ENCODE results near the gene ARID1A. TPM values are rescaled to one million over a fixed set of nuclear protein-coding genes. Genes with fewer than 3 reads are reported as not detected.

ARID1A gene
- total and polyA plus RNA-seq, 9 of the 15 experiments (the other 6 are each of a cell fraction or from before 2014, with no cell fraction given), result 8.3 to 88.3 (median 22.5) TPM

DNA sequence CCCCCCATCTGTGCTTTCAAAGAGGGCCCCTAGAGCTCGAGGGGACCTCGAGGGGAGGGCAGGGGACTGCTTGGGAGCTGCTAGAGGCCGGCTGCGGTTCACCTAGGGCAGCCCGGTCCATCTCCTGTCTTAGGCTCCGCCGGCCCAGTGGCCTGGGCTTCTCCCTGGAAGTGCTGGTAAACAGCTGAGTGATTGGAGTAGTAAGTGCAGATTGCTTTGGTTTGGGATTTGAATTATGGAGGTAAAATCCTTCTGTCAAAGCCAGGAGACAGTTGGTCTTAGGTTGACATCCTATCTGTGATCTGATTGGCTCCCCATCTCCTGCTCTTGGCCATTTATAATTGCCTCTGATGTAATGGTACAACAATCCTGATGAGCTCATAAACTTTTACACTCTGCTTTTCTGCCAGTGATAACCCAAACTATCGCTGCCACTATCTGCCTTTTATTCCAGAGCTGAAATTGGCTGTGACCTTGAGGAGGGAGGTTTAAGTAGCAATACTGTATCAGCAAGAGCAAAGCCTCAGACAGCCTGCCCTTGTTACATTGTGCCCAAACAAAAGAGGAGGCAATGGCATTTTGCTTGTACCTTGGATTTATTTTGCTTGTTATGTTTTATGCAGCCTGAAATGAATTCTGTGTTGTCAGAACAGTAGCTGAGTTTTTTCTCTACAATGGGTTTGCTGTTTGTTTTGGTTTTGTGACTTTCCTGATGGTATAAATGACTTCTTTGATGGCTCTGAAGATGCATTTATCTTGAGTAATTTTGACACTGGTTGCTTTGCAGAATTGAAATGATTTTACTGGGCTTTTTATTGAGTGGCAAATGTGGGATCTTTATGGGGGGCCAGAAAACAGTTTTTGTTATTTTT is 2.4 kb downstream of the ARID1A start (continued):
- no peak for TF ChIP-seq GTF2E2 (tag; IDR thresholded peaks at IDR 0.05)
- TF ChIP-seq KLF10 (CRISPR knock-in tag; IDR thresholded peaks at IDR 0.05), result no peak
- no peak for TF ChIP-seq ZNF124 (CRISPR knock-in tag; IDR thresholded peaks at IDR 0.05)
- peak; percentile 45 to 62; a peak in 3 of 4 replicates for TF ChIP-seq NRF1 (conservative IDR thresholded peaks at IDR 0.05 in 1 of 2, IDR thresholded peaks at IDR 0.05 in 1 of 2)
- TF ChIP-seq, protein P1, sequence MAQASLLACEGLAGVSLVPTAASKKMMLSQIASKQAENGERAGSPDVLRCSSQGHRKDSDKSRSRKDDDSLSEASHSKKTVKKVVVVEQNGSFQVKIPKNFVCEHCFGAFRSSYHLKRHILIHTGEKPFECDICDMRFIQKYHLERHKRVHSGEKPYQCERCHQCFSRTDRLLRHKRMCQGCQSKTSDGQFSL (CRISPR knock-in tag; IDR thresholded peaks at IDR 0.05), result peak; percentile 44; the same call in 1 of the 2 replicates
- TF ChIP-seq, protein P1 (tag; IDR thresholded peaks at IDR 0.05), result no peak
- peak; percentile 70; the same call in 1 of the 2 replicates for TF ChIP-seq MEF2A (IDR thresholded peaks at IDR 0.05; ENCODE audit: control insufficient read depth, low read depth, low read length)
- TF ChIP-seq, protein P2, sequence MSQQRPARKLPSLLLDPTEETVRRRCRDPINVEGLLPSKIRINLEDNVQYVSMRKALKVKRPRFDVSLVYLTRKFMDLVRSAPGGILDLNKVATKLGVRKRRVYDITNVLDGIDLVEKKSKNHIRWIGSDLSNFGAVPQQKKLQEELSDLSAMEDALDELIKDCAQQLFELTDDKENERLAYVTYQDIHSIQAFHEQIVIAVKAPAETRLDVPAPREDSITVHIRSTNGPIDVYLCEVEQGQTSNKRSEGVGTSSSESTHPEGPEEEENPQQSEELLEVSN (IDR thresholded peaks at IDR 0.05; ENCODE audit: borderline replicate concordance in 1 of 2, extremely low read depth in 1 of 2, insufficient read depth in 1 of 2, insufficient read length in 1 of 2, low read depth in 1 of 2, low read length in 1 of 2, poor library complexity in 1 of 2, severe bottlenecking in 1 of 2), result peak in 1 of 2 experiments; percentile 2
- TF ChIP-seq, protein P3, sequence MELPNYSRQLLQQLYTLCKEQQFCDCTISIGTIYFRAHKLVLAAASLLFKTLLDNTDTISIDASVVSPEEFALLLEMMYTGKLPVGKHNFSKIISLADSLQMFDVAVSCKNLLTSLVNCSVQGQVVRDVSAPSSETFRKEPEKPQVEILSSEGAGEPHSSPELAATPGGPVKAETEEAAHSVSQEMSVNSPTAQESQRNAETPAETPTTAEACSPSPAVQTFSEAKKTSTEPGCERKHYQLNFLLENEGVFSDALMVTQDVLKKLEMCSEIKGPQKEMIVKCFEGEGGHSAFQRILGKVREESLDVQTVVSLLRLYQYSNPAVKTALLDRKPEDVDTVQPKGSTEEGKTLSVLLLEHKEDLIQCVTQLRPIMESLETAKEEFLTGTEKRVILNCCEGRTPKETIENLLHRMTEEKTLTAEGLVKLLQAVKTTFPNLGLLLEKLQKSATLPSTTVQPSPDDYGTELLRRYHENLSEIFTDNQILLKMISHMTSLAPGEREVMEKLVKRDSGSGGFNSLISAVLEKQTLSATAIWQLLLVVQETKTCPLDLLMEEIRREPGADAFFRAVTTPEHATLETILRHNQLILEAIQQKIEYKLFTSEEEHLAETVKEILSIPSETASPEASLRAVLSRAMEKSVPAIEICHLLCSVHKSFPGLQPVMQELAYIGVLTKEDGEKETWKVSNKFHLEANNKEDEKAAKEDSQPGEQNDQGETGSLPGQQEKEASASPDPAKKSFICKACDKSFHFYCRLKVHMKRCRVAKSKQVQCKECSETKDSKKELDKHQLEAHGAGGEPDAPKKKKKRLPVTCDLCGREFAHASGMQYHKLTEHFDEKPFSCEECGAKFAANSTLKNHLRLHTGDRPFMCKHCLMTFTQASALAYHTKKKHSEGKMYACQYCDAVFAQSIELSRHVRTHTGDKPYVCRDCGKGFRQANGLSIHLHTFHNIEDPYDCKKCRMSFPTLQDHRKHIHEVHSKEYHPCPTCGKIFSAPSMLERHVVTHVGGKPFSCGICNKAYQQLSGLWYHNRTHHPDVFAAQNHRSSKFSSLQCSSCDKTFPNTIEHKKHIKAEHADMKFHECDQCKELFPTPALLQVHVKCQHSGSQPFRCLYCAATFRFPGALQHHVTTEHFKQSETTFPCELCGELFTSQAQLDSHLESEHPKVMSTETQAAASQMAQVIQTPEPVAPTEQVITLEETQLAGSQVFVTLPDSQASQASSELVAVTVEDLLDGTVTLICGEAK (IDR thresholded peaks at IDR 0.05), result peak; percentile 73
- TF ChIP-seq, protein P3 (CRISPR knock-in tag; IDR thresholded peaks at IDR 0.05), result no peak
- no peak for TF ChIP-seq ZNF311 (CRISPR knock-in tag; IDR thresholded peaks at IDR 0.05)
- TF ChIP-seq SRF (CRISPR knock-in tag; IDR thresholded peaks at IDR 0.05), result peak in 1 of 2 experiments; percentile 70; a peak in 1 of 4 replicates
- TF ChIP-seq ETV1 (tag; conservative IDR thresholded peaks at IDR 0.05; ENCODE audit: low read depth), result no peak
- TF ChIP-seq, protein P4, sequence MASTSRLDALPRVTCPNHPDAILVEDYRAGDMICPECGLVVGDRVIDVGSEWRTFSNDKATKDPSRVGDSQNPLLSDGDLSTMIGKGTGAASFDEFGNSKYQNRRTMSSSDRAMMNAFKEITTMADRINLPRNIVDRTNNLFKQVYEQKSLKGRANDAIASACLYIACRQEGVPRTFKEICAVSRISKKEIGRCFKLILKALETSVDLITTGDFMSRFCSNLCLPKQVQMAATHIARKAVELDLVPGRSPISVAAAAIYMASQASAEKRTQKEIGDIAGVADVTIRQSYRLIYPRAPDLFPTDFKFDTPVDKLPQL (IDR thresholded peaks at IDR 0.05; ENCODE audit: extremely low read depth, insufficient read length), result no peak

Measured in K562 (cell line).